Measurements from ENCODE around the gene ORMDL3. TPM values are rescaled to one million over a fixed set of nuclear protein-coding genes. Genes with fewer than 3 reads are reported as not detected.

ORMDL3 gene
- total and polyA plus RNA-seq, 10 of the 15 experiments (the other 5 are each of a cell fraction or from before 2014, with no cell fraction given), result 8.8 to 98.1 (median 49.9) TPM

DNA sequence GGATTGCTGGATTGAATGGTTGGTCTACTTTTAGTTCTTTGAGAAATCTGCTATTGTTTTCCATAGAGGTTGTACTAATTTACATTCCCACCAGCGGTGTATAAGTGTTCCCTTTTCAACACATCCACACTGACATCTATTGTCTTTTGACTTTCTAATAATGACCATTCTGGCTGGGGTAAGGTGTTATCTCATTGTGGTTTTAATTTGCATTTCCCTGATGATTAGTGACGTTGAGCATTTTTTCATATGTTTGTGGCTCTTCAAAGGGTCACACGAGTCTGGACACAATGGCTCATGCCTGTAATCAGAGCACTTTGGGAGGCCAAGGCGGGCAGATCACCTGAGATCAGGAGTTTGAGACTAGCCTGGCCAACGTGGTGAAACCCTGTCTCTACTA is 41.3 kb downstream of the ORMDL3 start (continued):
- TF ChIP-seq, protein P1, sequence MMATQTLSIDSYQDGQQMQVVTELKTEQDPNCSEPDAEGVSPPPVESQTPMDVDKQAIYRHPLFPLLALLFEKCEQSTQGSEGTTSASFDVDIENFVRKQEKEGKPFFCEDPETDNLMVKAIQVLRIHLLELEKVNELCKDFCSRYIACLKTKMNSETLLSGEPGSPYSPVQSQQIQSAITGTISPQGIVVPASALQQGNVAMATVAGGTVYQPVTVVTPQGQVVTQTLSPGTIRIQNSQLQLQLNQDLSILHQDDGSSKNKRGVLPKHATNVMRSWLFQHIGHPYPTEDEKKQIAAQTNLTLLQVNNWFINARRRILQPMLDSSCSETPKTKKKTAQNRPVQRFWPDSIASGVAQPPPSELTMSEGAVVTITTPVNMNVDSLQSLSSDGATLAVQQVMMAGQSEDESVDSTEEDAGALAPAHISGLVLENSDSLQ (IDR thresholded peaks at IDR 0.05), result 0 out of 2 replicates have a peak, but pooled peaks have one; percentile 5

DNA sequence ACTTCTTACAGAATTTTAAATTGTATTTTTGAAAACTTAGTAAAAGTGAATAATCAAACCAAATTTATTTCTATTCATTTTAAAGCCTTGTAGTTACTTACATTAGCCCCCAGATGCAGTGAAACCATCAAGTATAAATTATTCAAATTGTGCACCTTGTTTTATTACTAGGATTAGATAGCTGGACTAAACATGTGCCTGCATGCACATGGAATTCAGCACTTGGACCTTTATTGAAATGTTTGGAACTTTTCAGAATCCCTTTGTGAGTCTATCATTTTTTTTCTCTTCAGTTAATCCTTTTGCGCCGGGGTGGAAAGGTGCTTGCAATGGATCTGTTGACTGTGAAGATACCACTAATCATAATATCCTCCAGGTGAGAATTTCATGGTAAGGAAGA is 54.6 kb downstream of the ORMDL3 start:
- BruUV-seq (replicated peaks), result no TSS peak
- POLR2A ChIA-PET, result interaction anchor here (0.8 to 1.6 kb wide), 6 partner anchors 42 to 110 kb away, joined by 3 to 9 read pairs (median 4); partner anchors contain the start of gene PSMD3

More for the DNA sequence above, 54.6 kb downstream of the ORMDL3 start:
- Histone ChIP-seq H3K9me3 (replicated peaks; ENCODE audit: control insufficient read depth, insufficient read depth, low read length) (no peaks in the 10 kb centered on the region; the same call in 2 of the 3 replicates), H3K4me3 (no peak overlapping the region), H3K4me2 (ENCODE audit: control insufficient read depth, insufficient read depth) (0 out of 2 replicates have a peak overlapping the region, but pooled peaks have one; percentile 13), H3K27ac (ENCODE audit: control insufficient read depth, insufficient read depth) (no peak overlapping the region; the same call in 1 of the 2 replicates), H3K4me1 (ENCODE audit: control insufficient read depth, insufficient read depth, low read length) (peaks cover 32% of the 10 kb centered on the region), H2AFZ (ENCODE audit: control insufficient read depth, low read depth, low read length) (peak overlapping the region; percentile 74), H4K20me1 (ENCODE audit: control insufficient read depth, insufficient read depth) (no peaks in the 10 kb centered on the region), H3K9ac (ENCODE audit: control insufficient read depth, insufficient read depth, low read length) (no peak overlapping the region), H3K27me3 (replicated peaks in 1 of 2; ENCODE audit: control insufficient read depth in 2 of 2, insufficient read depth in 2 of 2, low read length in 1 of 2) (no peaks in the 10 kb centered on the region), H3K79me2 (ENCODE audit: control insufficient read depth, insufficient read depth, low read length) (peaks cover 2% of the 10 kb centered on the region), H3K36me3 (ENCODE audit: control insufficient read depth in 2 of 2, insufficient read depth in 2 of 2, low read length in 1 of 2) (no peaks in the 10 kb centered on the region)
- intact Hi-C loops (cut with micrococcal nuclease; ENCODE audit: unreplicated experiment), result no loop called here
- TF ChIP-seq TBL1XR1 (IDR thresholded peaks at IDR 0.05; ENCODE audit: low read depth, low read length) (no peak), ZNF622 (IDR thresholded peaks at IDR 0.05) (no peak), RAD21 (IDR thresholded peaks at IDR 0.05; ENCODE audit: insufficient read depth, low read depth, low read length) (peak; percentile 62), TARDBP (IDR thresholded peaks at IDR 0.05; ENCODE audit: borderline replicate concordance) (no peak), MEF2B (IDR thresholded peaks at IDR 0.05; ENCODE audit: partially characterized antibody, poor library complexity, severe bottlenecking) (no peak), SMC3 (IDR thresholded peaks at IDR 0.05; ENCODE audit: borderline replicate concordance, low read length) (peak; percentile 43; the same call in 1 of the 2 replicates), SMAD1 (IDR thresholded peaks at IDR 0.05; ENCODE audit: low read depth, partially characterized antibody) (no peak), SMARCA5 (IDR thresholded peaks at IDR 0.05) (no peak)
- TF ChIP-seq, protein P2, sequence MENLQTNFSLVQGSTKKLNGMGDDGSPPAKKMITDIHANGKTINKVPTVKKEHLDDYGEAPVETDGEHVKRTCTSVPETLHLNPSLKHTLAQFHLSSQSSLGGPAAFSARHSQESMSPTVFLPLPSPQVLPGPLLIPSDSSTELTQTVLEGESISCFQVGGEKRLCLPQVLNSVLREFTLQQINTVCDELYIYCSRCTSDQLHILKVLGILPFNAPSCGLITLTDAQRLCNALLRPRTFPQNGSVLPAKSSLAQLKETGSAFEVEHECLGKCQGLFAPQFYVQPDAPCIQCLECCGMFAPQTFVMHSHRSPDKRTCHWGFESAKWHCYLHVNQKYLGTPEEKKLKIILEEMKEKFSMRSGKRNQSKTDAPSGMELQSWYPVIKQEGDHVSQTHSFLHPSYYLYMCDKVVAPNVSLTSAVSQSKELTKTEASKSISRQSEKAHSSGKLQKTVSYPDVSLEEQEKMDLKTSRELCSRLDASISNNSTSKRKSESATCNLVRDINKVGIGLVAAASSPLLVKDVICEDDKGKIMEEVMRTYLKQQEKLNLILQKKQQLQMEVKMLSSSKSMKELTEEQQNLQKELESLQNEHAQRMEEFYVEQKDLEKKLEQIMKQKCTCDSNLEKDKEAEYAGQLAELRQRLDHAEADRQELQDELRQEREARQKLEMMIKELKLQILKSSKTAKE (IDR thresholded peaks at IDR 0.05; ENCODE audit: low read depth, poor library complexity, severe bottlenecking), result no peak
- TF ChIP-seq, protein P3, sequence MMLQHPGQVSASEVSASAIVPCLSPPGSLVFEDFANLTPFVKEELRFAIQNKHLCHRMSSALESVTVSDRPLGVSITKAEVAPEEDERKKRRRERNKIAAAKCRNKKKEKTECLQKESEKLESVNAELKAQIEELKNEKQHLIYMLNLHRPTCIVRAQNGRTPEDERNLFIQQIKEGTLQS (IDR thresholded peaks at IDR 0.05; ENCODE audit: borderline replicate concordance, extremely low read depth, low read depth, low read length), result no peak
- TF ChIP-seq, protein P4, sequence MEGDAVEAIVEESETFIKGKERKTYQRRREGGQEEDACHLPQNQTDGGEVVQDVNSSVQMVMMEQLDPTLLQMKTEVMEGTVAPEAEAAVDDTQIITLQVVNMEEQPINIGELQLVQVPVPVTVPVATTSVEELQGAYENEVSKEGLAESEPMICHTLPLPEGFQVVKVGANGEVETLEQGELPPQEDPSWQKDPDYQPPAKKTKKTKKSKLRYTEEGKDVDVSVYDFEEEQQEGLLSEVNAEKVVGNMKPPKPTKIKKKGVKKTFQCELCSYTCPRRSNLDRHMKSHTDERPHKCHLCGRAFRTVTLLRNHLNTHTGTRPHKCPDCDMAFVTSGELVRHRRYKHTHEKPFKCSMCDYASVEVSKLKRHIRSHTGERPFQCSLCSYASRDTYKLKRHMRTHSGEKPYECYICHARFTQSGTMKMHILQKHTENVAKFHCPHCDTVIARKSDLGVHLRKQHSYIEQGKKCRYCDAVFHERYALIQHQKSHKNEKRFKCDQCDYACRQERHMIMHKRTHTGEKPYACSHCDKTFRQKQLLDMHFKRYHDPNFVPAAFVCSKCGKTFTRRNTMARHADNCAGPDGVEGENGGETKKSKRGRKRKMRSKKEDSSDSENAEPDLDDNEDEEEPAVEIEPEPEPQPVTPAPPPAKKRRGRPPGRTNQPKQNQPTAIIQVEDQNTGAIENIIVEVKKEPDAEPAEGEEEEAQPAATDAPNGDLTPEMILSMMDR (IDR thresholded peaks at IDR 0.05 in 2 of 3, conservative IDR thresholded peaks at IDR 0.05 in 1 of 3; ENCODE audit: control insufficient read depth in 2 of 3, extremely low read depth in 1 of 3, insufficient read depth in 1 of 3, low read depth in 3 of 3, low read length in 3 of 3), result peak in 2 of 3 experiments; percentile 19; a peak in 2 of 6 replicates
- TF ChIP-seq, protein P1 (IDR thresholded peaks at IDR 0.05), result no peak
- 96% methylated on average over 2 of the region's 2 CpGs for WGBS (ENCODE audit: insufficient coverage, insufficient replicate concordance, low lambda C conversion rate, missing lambda C conversion rate)
- no peak for FAIRE-seq
- ChIA-PET RAD21 (ENCODE audit: unreplicated experiment) (interaction anchor here (0.7 to 3.8 kb wide), 17 partner anchors 11 to 226 kb away, joined by 3 to 44 read pairs (median 5); partner anchors contain the start of genes MIEN1 and PSMD3), SMC1A (ENCODE audit: uncharacterized antibody, unreplicated experiment) (interaction anchor here (0.9 to 4.9 kb wide), 29 partner anchors 9 to 251 kb away, joined by 3 to 39 read pairs (median 4); partner anchors contain the start of genes CSF3 and PSMD3), CTCF (interaction anchor here (0.9 to 7.8 kb wide), 25 partner anchors 12 to 258 kb away, joined by 3 to 81 read pairs (median 3); partner anchors contain the start of genes CSF3 and PSMD3)
- DNase-seq (ENCODE audit: low read depth, low spot score), result no peak
- in situ Hi-C loops (cut with MboI), result no loop called here
- ATAC-seq, result 0 out of 3 replicates have a peak, but pooled peaks have one; percentile 19

All from GM12878 (cell line).